ENCODE measurements around the gene FNDC10.
"Not testable (repeated sequence)": the region's sequence is repeated elsewhere in the genome, so short reads cannot be mapped to it uniquely, and the experiment has no call there.

The FNDC10 gene

DNA sequence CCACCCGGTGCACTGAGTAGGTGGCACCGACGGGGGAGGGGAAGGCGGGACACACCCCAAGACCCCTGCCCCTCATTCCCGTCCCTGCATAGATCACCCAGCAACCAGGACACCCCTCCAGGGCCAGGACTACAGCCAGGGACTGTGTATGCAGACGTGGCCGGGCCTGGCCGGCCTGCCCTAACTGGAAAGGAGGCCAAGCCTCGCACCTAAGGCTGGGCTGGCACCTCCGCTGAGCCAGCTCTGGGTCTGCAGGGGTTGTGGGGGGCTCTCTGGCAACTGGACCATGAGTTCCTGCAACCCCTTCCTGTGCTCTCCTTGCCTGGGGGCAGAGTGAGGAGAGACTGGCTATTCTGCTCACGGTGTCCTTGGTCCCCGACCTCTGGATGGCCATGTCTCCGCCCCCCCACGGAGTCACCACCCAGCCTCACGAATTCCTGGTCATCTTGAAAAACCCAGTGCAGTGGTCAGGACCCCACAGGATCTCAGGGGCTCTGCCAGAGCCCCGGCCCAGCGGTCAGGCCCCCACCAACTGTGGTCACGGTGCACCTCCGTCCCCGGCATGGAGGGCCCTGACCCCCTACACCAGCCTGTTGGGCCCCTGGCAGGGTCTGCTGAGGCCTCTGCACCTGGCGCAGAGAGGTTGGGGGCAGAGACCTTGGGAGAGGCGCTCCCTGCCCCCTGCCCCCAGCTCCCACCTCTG, 1.1 kb upstream of the FNDC10 start:
- Mint-ChIP-seq H3K27ac (no peak overlapping the region), H3K36me3 (ENCODE audit: low read depth) (no peaks in the 10 kb centered on the region), H3K4me1 (ENCODE audit: low read depth) (peaks cover 6% of the 10 kb centered on the region), H3K27me3 (ENCODE audit: low read depth) (peaks cover 6% of the 10 kb centered on the region), H3K9me3 (no peaks in the 10 kb centered on the region), H3K4me3 (peak overlapping the region; percentile 28)

- H3K9me3 Mint-ChIP-seq, result no peaks in the 10 kb centered on the region
- H3K4me3 Mint-ChIP-seq, result peak overlapping the region; percentile 80
- no peaks in the 10 kb centered on the region for H3K36me3 Mint-ChIP-seq (ENCODE audit: low read depth)
- H3K27ac Mint-ChIP-seq, result no peak overlapping the region
- H3K4me1 Mint-ChIP-seq (ENCODE audit: low read depth), result peaks cover 6% of the 10 kb centered on the region
- H3K27me3 Mint-ChIP-seq (ENCODE audit: low read depth), result peaks cover 6% of the 10 kb centered on the region
Measured at GRCh38 chr1:1599030-1599934, 653 bp downstream of the FNDC10 start.

GRCh38 chr1:1598720-1599029, 1.3 kb downstream of the FNDC10 start:
- peak overlapping the region; percentile 80 for H3K4me3 Mint-ChIP-seq
- H3K27me3 Mint-ChIP-seq (ENCODE audit: low read depth), result peaks cover 6% of the 10 kb centered on the region
- H3K9me3 Mint-ChIP-seq, result no peaks in the 10 kb centered on the region
- no peak overlapping the region for H3K27ac Mint-ChIP-seq
- no peaks in the 10 kb centered on the region for H3K36me3 Mint-ChIP-seq (ENCODE audit: low read depth)
- peaks cover 6% of the 10 kb centered on the region for H3K4me1 Mint-ChIP-seq (ENCODE audit: low read depth)

- Mint-ChIP-seq H3K27ac (no peak overlapping the region), H3K27me3 (ENCODE audit: low read depth) (peaks cover 6% of the 10 kb centered on the region), H3K36me3 (ENCODE audit: low read depth) (no peaks in the 10 kb centered on the region), H3K4me3 (peak overlapping the region; percentile 80), H3K9me3 (no peaks in the 10 kb centered on the region), H3K4me1 (ENCODE audit: low read depth) (peaks cover 6% of the 10 kb centered on the region)
Measured at GRCh38 chr1:1598051-1598719, 1.8 kb downstream of the FNDC10 start.

- no peak overlapping the region for H3K27ac Mint-ChIP-seq
- peaks cover 6% of the 10 kb centered on the region for H3K4me1 Mint-ChIP-seq (ENCODE audit: low read depth)
- H3K4me3 Mint-ChIP-seq, result no peak overlapping the region
- no peaks in the 10 kb centered on the region for H3K36me3 Mint-ChIP-seq (ENCODE audit: low read depth)
- H3K9me3 Mint-ChIP-seq, result no peaks in the 10 kb centered on the region
- peaks cover 6% of the 10 kb centered on the region for H3K27me3 Mint-ChIP-seq (ENCODE audit: low read depth)
Measured at GRCh38 chr1:1597275-1597930, 2.5 kb downstream of the FNDC10 start.

- no peaks in the 10 kb centered on the region for H3K36me3 Mint-ChIP-seq (ENCODE audit: low read depth)
- peaks cover 6% of the 10 kb centered on the region for H3K27me3 Mint-ChIP-seq (ENCODE audit: low read depth)
- H3K4me1 Mint-ChIP-seq (ENCODE audit: low read depth), result peaks cover 5% of the 10 kb centered on the region
- H3K4me3 Mint-ChIP-seq, result no peak overlapping the region
- no peak overlapping the region for H3K27ac Mint-ChIP-seq
- H3K9me3 Mint-ChIP-seq, result no peaks in the 10 kb centered on the region
Measured at GRCh38 chr1:1596493-1597274, 3.3 kb downstream of the FNDC10 start.

DNA sequence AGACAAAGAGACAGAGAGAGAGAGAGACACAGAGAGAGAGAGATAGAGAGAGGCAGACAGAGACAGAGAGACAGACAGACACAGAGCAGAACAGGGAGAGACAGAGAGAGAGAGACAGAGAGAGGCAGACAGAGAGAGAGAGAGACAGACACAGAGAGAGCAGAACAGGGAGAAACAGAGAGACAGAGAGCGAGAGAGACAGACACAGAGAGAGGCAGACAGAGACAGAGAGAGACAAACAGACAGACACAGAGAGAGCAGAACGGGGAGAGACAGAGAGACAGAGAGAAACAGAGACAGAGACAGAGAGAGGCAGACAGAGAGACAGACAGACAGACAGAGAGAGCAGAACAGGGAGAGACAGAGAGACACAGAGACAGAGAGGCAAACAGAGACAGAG, 4.6 kb downstream of the FNDC10 start:
- H3K36me3 Mint-ChIP-seq (ENCODE audit: low read depth); H3K27me3 Mint-ChIP-seq (ENCODE audit: low read depth); H3K27ac Mint-ChIP-seq; H3K9me3 Mint-ChIP-seq; H3K4me3 Mint-ChIP-seq; H3K4me1 Mint-ChIP-seq (ENCODE audit: low read depth): not testable (repeated sequence)

GRCh38 chr1:1594602-1595260, 5.2 kb downstream of the FNDC10 start:
- H3K27me3 Mint-ChIP-seq (ENCODE audit: low read depth), result peaks cover 6% of the 10 kb centered on the region
- no peak overlapping the region for H3K4me3 Mint-ChIP-seq
- H3K27ac Mint-ChIP-seq, result no peak overlapping the region
- peaks cover 5% of the 10 kb centered on the region for H3K4me1 Mint-ChIP-seq (ENCODE audit: low read depth)
- no peaks in the 10 kb centered on the region for H3K9me3 Mint-ChIP-seq
- no peaks in the 10 kb centered on the region for H3K36me3 Mint-ChIP-seq (ENCODE audit: low read depth)

- Mint-ChIP-seq H3K9me3 (no peaks in the 10 kb centered on the region), H3K27ac (no peak overlapping the region), H3K36me3 (ENCODE audit: low read depth) (no peaks in the 10 kb centered on the region), H3K4me3 (no peak overlapping the region), H3K4me1 (ENCODE audit: low read depth) (peaks cover 4% of the 10 kb centered on the region), H3K27me3 (ENCODE audit: low read depth) (peaks cover 5% of the 10 kb centered on the region)
Measured at GRCh38 chr1:1593834-1594601, 5.9 kb downstream of the FNDC10 start.

GRCh38 chr1:1591452-1591851, 8.5 kb downstream of the FNDC10 start:
- H3K4me3 Mint-ChIP-seq, result no peak overlapping the region
- no peaks in the 10 kb centered on the region for H3K27me3 Mint-ChIP-seq (ENCODE audit: low read depth)
- no peaks in the 10 kb centered on the region for H3K9me3 Mint-ChIP-seq
- H3K27ac Mint-ChIP-seq, result no peak overlapping the region
- no peaks in the 10 kb centered on the region for H3K4me1 Mint-ChIP-seq (ENCODE audit: low read depth)
- H3K36me3 Mint-ChIP-seq (ENCODE audit: low read depth), result no peaks in the 10 kb centered on the region

DNA sequence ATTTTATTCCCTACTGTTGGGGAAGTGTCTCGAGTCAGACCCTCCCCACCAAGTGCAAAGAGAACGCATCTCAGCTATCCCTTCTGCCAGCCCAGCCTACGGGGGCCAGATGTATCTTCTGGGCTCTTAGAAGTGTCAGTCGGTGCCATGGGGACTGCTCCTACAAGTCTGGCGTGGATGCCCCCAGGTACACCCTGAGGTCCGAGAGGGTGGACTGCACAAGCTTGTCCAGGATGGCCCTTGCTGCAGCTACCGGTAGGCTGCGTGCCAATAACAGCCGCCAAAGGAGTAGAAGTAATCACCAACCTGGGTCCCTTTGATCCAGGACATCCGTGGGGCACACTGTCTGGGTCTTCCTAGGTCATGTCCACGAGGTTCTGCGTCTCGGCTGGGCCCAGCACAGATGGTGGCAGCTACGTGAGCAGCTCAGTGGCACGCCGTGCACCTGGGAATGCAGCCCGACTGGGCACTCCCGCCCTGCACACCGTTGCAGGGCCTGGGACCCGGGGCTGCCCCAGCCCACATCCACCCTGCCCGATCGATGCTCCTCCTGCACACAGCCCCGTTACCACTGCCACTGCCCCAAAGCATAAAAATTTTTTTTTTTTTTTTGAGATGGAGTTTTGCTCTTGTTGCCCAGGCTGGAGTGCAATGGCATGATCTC, 16.5 kb downstream of the FNDC10 start:
- no peak overlapping the region for H3K4me3 Mint-ChIP-seq
- no peaks in the 10 kb centered on the region for H3K36me3 Mint-ChIP-seq (ENCODE audit: low read depth)
- H3K9me3 Mint-ChIP-seq, result no peaks in the 10 kb centered on the region
- peaks cover 4% of the 10 kb centered on the region for H3K4me1 Mint-ChIP-seq (ENCODE audit: low read depth)
- H3K27ac Mint-ChIP-seq, result no peak overlapping the region
- H3K27me3 Mint-ChIP-seq (ENCODE audit: low read depth), result peaks cover 21% of the 10 kb centered on the region

DNA sequence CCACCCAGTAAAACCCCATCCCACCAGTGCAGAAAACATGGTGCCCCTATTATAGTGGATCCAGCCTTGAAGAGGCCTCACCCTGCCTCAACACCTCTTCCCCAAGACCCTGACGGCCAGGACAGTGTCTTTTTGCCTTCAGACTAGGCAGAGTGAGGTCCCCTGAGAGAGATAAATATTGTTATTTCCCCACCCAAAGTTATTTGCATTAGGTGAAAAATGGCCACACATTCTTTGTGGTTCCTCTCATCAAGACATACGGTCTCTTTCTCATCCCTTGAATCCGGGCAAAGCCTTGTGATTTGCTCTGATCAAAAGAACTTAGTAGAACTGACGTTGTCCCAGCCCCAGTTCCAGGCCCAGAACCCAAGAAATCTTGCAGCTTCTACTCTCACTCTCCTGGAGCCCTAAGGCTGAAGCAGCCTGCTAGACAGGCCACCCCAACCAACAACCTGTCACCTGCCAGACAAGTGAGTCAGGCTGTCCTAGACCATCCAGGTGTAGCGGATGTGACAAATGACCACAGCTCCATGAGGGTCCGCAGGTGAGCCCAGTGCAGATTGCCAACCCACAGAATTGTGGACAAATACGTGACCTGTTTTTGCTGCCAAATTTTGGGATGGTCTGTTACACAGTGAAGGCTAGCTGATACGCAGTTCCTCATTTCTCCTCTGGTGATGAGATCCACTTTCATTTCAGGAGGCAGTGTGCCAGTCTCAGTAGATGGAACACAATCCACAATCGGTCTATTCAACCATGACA, 17.2 kb downstream of the FNDC10 start:
- H3K27ac Mint-ChIP-seq, result no peak overlapping the region
- H3K27me3 Mint-ChIP-seq (ENCODE audit: low read depth), result peaks cover 21% of the 10 kb centered on the region
- H3K4me3 Mint-ChIP-seq, result no peak overlapping the region
- H3K4me1 Mint-ChIP-seq (ENCODE audit: low read depth), result peaks cover 4% of the 10 kb centered on the region
- H3K36me3 Mint-ChIP-seq (ENCODE audit: low read depth), result no peaks in the 10 kb centered on the region
- no peaks in the 10 kb centered on the region for H3K9me3 Mint-ChIP-seq

All from T-helper 1 cell treated with Interleukin-12 subunit alpha and Interleukin-12 subunit beta and Interleukin-4 antibody, amounts not matched to agents 30 μg/mL and 1 μg/mL, for 36 hours (primary cell).